Activated naive CD8-positive, alpha-beta T cell treated with anti-CD3 and anti-CD28 coated beads, Interleukin-2, amount 50 U/mL, for 24 hours (primary cell): Measurements from ENCODE around the gene TMED10.

Experiments
- ATAC-seq: fragments of 150-1000 bp; cut with Tn5 transposase; one replicate; pipeline ENCODE4 v1.10.0; 2021
- DNase-seq: peaks from one replicate; pipeline ENCODE4 v3.0.0; 2021
- H3K27ac Mint-ChIP-seq: one replicate; pipeline ENCODE4 v1.8.0; 2021; ENCODE audit warnings: mild to moderate bottlenecking, mixed read lengths
- H3K27me3 Mint-ChIP-seq: one replicate; pipeline ENCODE4 v1.8.0; 2021; ENCODE audit warnings: mixed read lengths
- H3K36me3 Mint-ChIP-seq: one replicate; pipeline ENCODE4 v1.8.0; 2021; ENCODE audit warnings: low read depth, mixed read lengths
- H3K4me1 Mint-ChIP-seq: one replicate; pipeline ENCODE4 v1.8.0; 2021; ENCODE audit warnings: mixed read lengths
- H3K4me3 Mint-ChIP-seq: one replicate; pipeline ENCODE4 v1.8.0; 2021; ENCODE audit warnings: mild to moderate bottlenecking, moderate library complexity, mixed read lengths
- H3K9me3 Mint-ChIP-seq: one replicate; pipeline ENCODE4 v1.8.0; 2021; ENCODE audit warnings: mixed read lengths

TMED10 gene

GRCh38 chr14:75176142-75176820 is at the start of gene TMED10:
Gene TMED10 (minus strand): TSS chr14:75176612. CDS start chr14:75176579, 33 bp downstream.
- ATAC-seq (peak; percentile 84), DNase-seq (peak; percentile 91)
- peaks cover 46% of the 10 kb centered on the region for H3K4me1 Mint-ChIP-seq
- peak within 1 kb of the TSS; percentile 94 for H3K4me3 Mint-ChIP-seq
- H3K36me3 Mint-ChIP-seq, result peaks cover 2% of the 10 kb centered on the region
- peak within 1 kb of the TSS; percentile 95 for H3K27ac Mint-ChIP-seq
- no peaks in the 10 kb centered on the region for H3K27me3 Mint-ChIP-seq
- H3K9me3 Mint-ChIP-seq, result no peaks in the 10 kb centered on the region

GRCh38 chr14:75224561-75224960 is 48.1 kb upstream of the TMED10 start:
- Mint-ChIP-seq H3K27me3 (peaks cover 2% of the 10 kb centered on the region), H3K27ac (no peak overlapping the region), H3K36me3 (no peaks in the 10 kb centered on the region), H3K4me1 (peaks cover 44% of the 10 kb centered on the region), H3K4me3 (no peak overlapping the region), H3K9me3 (no peaks in the 10 kb centered on the region)
- ATAC-seq, result no peak
- no peak for DNase-seq

DNA sequence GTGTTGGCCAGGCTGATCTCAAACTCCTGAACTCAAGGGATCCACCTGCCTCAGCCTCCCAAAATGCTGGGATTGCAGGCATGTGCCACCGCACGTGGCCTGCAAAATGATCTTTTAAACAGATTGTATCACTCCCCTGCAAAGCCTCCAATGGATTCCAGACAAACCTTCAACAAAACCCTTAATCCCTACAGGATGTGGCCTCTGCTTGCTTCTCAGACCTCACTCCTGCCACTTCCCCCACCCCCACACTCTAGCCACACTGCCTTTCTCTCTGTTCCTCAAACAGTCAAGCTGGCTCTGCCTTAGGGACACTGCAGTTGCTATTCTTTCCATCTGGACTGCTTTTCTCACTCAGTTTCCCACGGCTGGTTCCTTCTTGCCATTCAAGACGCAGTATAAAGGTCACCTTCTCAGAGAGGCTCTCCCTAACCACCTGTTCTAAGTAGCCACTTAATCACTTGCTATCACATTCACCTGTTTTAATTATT is 47.3 kb upstream of the TMED10 start:
- no peaks in the 10 kb centered on the region for H3K36me3 Mint-ChIP-seq
- H3K4me1 Mint-ChIP-seq, result peaks cover 35% of the 10 kb centered on the region
- no peak overlapping the region for H3K4me3 Mint-ChIP-seq
- ATAC-seq, result peak; percentile 35
- peaks cover 2% of the 10 kb centered on the region for H3K27me3 Mint-ChIP-seq
- H3K27ac Mint-ChIP-seq, result peak overlapping the region; percentile 25
- DNase-seq, result no peak
- no peaks in the 10 kb centered on the region for H3K9me3 Mint-ChIP-seq

GRCh38 chr14:75222208-75222701 is 45.8 kb upstream of the TMED10 start:
- H3K27ac Mint-ChIP-seq, result peak overlapping the region; percentile 2
- peaks cover 2% of the 10 kb centered on the region for H3K27me3 Mint-ChIP-seq
- no peak overlapping the region for H3K4me3 Mint-ChIP-seq
- no peak for DNase-seq
- no peak for ATAC-seq
- H3K36me3 Mint-ChIP-seq, result no peaks in the 10 kb centered on the region
- H3K4me1 Mint-ChIP-seq, result peaks cover 23% of the 10 kb centered on the region
- H3K9me3 Mint-ChIP-seq, result no peaks in the 10 kb centered on the region

GRCh38 chr14:75221797-75222196 is 45.4 kb upstream of the TMED10 start:
- H3K4me3 Mint-ChIP-seq, result no peak overlapping the region
- H3K27ac Mint-ChIP-seq, result no peak overlapping the region
- peaks cover 2% of the 10 kb centered on the region for H3K27me3 Mint-ChIP-seq
- ATAC-seq (no peak), DNase-seq (no peak)
- no peaks in the 10 kb centered on the region for H3K9me3 Mint-ChIP-seq
- H3K36me3 Mint-ChIP-seq, result no peaks in the 10 kb centered on the region
- peaks cover 19% of the 10 kb centered on the region for H3K4me1 Mint-ChIP-seq

DNA sequence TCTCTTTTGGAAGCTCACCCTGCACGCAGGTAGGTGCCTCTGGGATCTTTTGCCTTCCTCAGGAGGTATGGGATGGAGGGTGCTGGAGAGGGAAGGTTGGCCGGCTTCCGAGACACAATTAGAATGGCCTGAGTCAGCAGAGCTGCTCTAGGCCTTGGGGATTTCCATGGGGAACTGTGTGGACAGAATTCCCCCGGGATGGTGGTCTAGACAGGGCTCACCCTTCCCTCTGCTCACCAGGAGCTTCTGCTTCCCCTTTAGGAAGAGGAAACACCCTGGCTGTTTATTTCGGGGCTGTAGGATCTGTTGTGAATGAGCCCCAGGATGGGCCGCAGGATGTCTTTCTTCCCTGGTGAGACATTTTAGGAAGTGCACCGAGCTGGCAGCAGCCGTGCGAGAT is 43.7 kb upstream of the TMED10 start:
- Mint-ChIP-seq H3K36me3 (no peaks in the 10 kb centered on the region), H3K27me3 (peaks cover 2% of the 10 kb centered on the region), H3K4me3 (no peak overlapping the region), H3K9me3 (no peaks in the 10 kb centered on the region), H3K4me1 (peaks cover 27% of the 10 kb centered on the region), H3K27ac (no peak overlapping the region)
- no peak for ATAC-seq
- DNase-seq, result no peak

DNA sequence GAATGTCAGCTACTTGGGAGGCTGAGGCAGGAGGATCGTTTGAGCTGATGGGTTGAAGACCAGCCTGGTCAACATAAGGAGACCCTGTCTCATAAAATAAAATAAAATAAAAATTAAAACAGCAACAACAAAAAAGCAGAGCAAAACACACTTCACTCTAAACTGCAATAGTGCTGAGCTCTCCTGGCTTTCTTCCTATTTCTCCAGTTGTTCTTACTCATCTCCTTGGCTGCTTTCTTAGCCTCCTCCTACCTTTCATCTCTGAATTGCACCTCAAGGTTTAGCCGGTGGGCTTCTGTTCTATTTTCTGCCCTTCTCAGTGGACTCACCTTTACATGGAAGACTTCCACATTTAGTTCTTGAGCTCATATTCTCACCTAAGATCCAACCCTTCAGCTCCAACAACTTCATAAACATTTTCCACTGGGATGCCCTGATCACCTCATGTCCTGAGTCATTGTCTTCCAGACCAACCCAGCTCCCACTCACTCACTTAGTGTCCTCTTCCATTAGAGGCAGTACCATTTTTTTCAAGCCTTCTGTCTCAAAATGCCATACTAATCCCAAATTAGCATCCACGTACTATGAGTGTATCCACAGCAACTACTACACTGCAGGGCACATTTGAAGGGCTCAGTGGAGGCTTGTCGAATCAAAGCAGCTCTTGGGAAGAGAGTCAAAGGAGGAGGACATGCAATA is 41.2 kb upstream of the TMED10 start:
- ATAC-seq, result no peak

GRCh38 chr14:75216427-75217006 is 40.1 kb upstream of the TMED10 start:
- Mint-ChIP-seq H3K4me1 (peaks cover 23% of the 10 kb centered on the region), H3K27ac (no peak overlapping the region), H3K27me3 (peaks cover 3% of the 10 kb centered on the region), H3K9me3 (no peaks in the 10 kb centered on the region), H3K4me3 (no peak overlapping the region), H3K36me3 (no peaks in the 10 kb centered on the region)
- DNase-seq (no peak), ATAC-seq (no peak)

More for the DNA sequence above, 41.2 kb upstream of the TMED10 start:
- no peaks in the 10 kb centered on the region for H3K9me3 Mint-ChIP-seq
- no peak for DNase-seq
- H3K27ac Mint-ChIP-seq, result no peak overlapping the region
- peaks cover 25% of the 10 kb centered on the region for H3K4me1 Mint-ChIP-seq
- H3K36me3 Mint-ChIP-seq, result no peaks in the 10 kb centered on the region
- no peak overlapping the region for H3K4me3 Mint-ChIP-seq
- peaks cover 3% of the 10 kb centered on the region for H3K27me3 Mint-ChIP-seq

GRCh38 chr14:75215520-75215919 is 39.1 kb upstream of the TMED10 start:
- no peak overlapping the region for H3K4me3 Mint-ChIP-seq
- no peaks in the 10 kb centered on the region for H3K9me3 Mint-ChIP-seq
- H3K27ac Mint-ChIP-seq, result no peak overlapping the region
- H3K27me3 Mint-ChIP-seq, result peaks cover 3% of the 10 kb centered on the region
- no peaks in the 10 kb centered on the region for H3K36me3 Mint-ChIP-seq
- ATAC-seq (no peak), DNase-seq (no peak)
- peaks cover 23% of the 10 kb centered on the region for H3K4me1 Mint-ChIP-seq

- H3K4me3 Mint-ChIP-seq, result no peak overlapping the region
- no peak for ATAC-seq
- peaks cover 21% of the 10 kb centered on the region for H3K4me1 Mint-ChIP-seq
- H3K36me3 Mint-ChIP-seq, result no peaks in the 10 kb centered on the region
- no peak for DNase-seq
- H3K9me3 Mint-ChIP-seq, result no peaks in the 10 kb centered on the region
- no peak overlapping the region for H3K27ac Mint-ChIP-seq
- peaks cover 3% of the 10 kb centered on the region for H3K27me3 Mint-ChIP-seq
Observed at GRCh38 chr14:75214558-75214957, 38.1 kb upstream of the TMED10 start.

DNA sequence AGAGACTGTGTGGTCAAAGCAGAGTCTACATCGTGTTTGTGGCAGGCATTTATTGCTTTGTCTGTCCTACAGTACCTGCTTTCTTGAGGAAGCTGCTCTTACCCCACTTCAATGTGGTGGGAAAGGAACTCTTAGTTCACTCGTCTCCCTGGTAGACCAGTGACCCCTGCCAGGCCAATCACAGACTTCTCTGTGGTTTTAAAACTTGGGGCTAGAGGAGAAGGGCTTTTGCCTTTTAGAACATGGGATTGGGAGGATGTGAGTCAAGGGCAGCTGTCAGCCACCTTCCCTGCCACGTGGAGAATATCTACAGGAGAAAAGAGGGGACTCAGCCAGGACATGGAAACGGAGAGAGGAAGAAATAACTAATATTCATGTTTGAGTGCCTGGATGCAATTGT is 36.8 kb upstream of the TMED10 start:
- H3K27ac Mint-ChIP-seq, result no peak overlapping the region
- ATAC-seq (no peak), DNase-seq (no peak)
- no peaks in the 10 kb centered on the region for H3K36me3 Mint-ChIP-seq
- no peaks in the 10 kb centered on the region for H3K9me3 Mint-ChIP-seq
- peaks cover 3% of the 10 kb centered on the region for H3K27me3 Mint-ChIP-seq
- H3K4me3 Mint-ChIP-seq, result no peak overlapping the region
- peaks cover 21% of the 10 kb centered on the region for H3K4me1 Mint-ChIP-seq

DNA sequence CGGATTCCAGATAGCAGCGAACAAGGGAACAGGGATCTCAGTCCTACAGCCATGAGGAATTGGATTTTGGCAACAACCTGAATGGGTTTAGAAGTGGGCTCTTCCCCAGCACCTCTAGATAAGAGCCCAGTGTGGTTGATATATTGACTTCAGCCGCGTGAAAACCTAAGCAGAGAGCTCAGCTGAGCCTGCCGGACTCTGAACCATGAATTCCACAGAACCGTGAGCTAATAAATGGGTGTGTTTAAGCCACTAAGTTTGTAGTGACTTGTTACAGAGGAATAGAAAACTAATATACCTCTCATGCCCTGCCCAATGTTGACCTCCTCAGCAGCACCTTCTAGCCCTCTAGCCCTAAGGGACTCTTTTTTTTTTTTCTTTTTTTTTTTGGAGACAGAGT is 32.4 kb upstream of the TMED10 start:
- no peak overlapping the region for H3K27ac Mint-ChIP-seq
- DNase-seq, result no peak

DNA sequence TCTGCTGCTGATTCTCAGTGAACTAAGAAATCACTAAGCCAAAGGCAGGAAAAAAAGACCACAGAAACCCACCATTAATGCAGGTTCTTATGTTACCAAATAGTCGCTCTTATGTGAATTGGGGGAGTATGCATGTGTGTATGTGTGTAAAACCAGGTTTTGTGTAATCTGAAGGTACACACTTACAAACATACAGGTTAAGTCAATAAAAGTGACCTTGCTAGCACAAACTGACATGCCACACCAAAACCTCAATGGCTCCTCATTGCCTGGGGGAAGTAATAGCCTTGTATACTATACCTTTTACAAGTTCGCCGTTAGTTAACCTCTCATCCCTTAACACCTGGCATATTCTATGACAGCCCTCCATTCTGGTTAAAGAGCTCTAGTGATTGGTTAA is 29.8 kb upstream of the TMED10 start:
- Mint-ChIP-seq H3K9me3 (no peaks in the 10 kb centered on the region), H3K36me3 (no peaks in the 10 kb centered on the region), H3K4me3 (no peak overlapping the region), H3K27me3 (no peaks in the 10 kb centered on the region), H3K27ac (no peak overlapping the region), H3K4me1 (peaks cover 31% of the 10 kb centered on the region)
- ATAC-seq (no peak), DNase-seq (no peak)

More for the DNA sequence above, 32.4 kb upstream of the TMED10 start:
- H3K4me1 Mint-ChIP-seq, result peaks cover 25% of the 10 kb centered on the region
- H3K36me3 Mint-ChIP-seq, result no peaks in the 10 kb centered on the region
- H3K27me3 Mint-ChIP-seq, result peaks cover 3% of the 10 kb centered on the region
- H3K4me3 Mint-ChIP-seq, result no peak overlapping the region
- H3K9me3 Mint-ChIP-seq, result no peaks in the 10 kb centered on the region
- no peak for ATAC-seq

DNA sequence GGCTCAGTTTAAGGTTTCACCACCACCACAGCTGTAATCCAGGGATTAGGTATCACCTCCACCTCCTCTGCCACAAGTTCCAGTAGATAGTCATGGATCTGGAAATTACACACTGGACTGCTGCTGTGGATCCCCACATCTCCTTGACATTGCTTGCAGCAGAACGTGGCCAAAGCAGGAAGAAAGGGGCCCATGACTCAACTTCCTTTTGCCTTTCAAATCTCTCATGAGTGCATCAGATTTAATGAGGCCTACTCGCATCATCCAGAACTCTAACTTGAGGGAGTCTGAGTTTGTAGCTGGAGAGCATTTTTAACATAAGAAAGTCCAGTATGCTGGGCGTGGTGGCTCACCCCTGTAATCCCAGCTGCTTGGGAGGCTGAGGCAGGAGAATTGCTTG is 29.2 kb upstream of the TMED10 start:
- no peaks in the 10 kb centered on the region for H3K27me3 Mint-ChIP-seq
- ATAC-seq, result peak; percentile 70
- no peak overlapping the region for H3K4me3 Mint-ChIP-seq
- no peak for DNase-seq
- peaks cover 31% of the 10 kb centered on the region for H3K4me1 Mint-ChIP-seq
- no peaks in the 10 kb centered on the region for H3K36me3 Mint-ChIP-seq
- H3K27ac Mint-ChIP-seq, result peak overlapping the region; percentile 15
- H3K9me3 Mint-ChIP-seq, result no peaks in the 10 kb centered on the region

- peak; percentile 61 for ATAC-seq
- H3K27me3 Mint-ChIP-seq, result no peaks in the 10 kb centered on the region
- no peak for DNase-seq
- no peaks in the 10 kb centered on the region for H3K36me3 Mint-ChIP-seq
- no peaks in the 10 kb centered on the region for H3K9me3 Mint-ChIP-seq
- no peak overlapping the region for H3K4me3 Mint-ChIP-seq
- peaks cover 33% of the 10 kb centered on the region for H3K4me1 Mint-ChIP-seq
- no peak overlapping the region for H3K27ac Mint-ChIP-seq
Observed at GRCh38 chr14:75204116-75204515, 27.7 kb upstream of the TMED10 start.
